ENCODE measurements around the gene GAS7. TPM values are rescaled to one million over a fixed set of nuclear protein-coding genes. Genes with fewer than 3 reads are reported as not detected.
A peak's percentile ranks its signal among the peaks of the same experiment; 100 is the strongest.

The GAS7 gene
- total RNA-seq, 1 donor from 2014 or later, result 19.5 TPM

DNA sequence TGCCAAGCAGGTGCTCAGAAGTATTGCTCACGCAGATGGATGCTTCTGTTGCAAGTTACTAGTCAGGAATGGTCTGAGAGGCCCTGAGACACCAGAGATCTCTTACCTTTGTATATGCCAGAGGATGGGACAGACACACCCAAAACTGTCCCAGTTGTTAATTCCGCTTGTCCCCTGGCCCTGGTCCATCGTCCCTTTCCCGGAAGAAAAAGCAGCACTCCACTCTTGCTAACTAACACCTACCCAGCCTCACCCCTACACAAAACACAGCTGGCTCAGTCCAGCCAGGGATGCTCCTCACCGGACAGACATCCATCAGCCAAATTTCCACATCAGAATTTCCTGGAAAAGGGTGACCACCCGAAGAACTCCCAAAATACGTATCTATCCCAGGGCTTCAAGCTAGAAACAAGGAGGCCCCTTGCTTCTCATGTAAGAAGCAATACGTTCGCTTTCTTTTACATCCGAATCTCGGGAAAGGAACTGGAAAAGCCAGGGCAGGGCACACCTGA is 2.0 kb downstream of the GAS7 start:
- H3K4me1 Mint-ChIP-seq (ENCODE audit: unreplicated experiment), result peaks cover 9% of the 10 kb centered on the region
- no peak overlapping the region for H3K27ac Mint-ChIP-seq
- H3K9me3 Mint-ChIP-seq, result peaks cover 15% of the 10 kb centered on the region
- TF ChIP-seq, protein P1, sequence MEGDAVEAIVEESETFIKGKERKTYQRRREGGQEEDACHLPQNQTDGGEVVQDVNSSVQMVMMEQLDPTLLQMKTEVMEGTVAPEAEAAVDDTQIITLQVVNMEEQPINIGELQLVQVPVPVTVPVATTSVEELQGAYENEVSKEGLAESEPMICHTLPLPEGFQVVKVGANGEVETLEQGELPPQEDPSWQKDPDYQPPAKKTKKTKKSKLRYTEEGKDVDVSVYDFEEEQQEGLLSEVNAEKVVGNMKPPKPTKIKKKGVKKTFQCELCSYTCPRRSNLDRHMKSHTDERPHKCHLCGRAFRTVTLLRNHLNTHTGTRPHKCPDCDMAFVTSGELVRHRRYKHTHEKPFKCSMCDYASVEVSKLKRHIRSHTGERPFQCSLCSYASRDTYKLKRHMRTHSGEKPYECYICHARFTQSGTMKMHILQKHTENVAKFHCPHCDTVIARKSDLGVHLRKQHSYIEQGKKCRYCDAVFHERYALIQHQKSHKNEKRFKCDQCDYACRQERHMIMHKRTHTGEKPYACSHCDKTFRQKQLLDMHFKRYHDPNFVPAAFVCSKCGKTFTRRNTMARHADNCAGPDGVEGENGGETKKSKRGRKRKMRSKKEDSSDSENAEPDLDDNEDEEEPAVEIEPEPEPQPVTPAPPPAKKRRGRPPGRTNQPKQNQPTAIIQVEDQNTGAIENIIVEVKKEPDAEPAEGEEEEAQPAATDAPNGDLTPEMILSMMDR (conservative IDR thresholded peaks at IDR 0.05), result no peak
- peaks cover 46% of the 10 kb centered on the region for H3K27me3 Mint-ChIP-seq
- DNase-seq (ENCODE audit: extremely low spot score, unreplicated experiment), result no peak
- H3K36me3 Mint-ChIP-seq, result peaks cover 11% of the 10 kb centered on the region
- peak overlapping the region; percentile 60 for H3K4me3 Mint-ChIP-seq

DNA sequence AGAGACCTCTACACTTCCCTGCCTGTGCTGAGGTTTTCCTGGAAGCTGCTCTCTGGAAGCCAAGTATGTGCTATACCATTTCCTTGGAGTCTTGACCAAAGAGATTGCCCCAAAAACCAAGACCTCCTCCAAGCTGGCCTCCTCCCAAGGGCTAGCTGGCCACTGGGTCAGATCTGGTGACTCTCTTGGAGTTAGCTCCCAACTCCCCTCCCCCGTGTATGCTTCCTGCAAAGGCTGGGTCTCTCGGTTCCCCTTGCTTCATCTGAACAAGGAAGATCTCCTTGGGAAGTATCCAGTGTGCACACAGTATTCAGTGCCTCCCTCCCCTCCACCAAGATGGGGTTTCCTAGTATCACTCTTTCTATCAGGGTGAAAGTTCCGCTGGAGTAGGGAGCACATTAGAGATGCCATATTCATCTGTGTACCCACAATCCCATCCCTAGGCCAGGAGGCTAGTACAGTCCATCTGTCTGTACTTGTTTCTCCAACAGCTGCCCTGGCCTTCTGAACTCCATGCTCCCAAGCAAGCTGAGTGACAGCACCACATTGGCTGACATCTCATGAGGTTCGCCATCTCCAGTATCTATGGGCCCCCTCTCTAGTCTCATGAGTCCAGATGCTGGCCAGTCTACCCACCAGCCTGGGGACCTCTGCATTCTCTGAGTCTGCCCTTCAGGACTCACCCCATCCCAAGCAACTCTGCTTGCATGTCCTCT is 3.2 kb downstream of the GAS7 start:
- Mint-ChIP-seq H3K27ac (no peak overlapping the region), H3K4me1 (ENCODE audit: unreplicated experiment) (peaks cover 9% of the 10 kb centered on the region), H3K9me3 (peaks cover 15% of the 10 kb centered on the region), H3K4me3 (no peak overlapping the region), H3K27me3 (peaks cover 34% of the 10 kb centered on the region), H3K36me3 (peaks cover 11% of the 10 kb centered on the region)
- no peak for DNase-seq (ENCODE audit: extremely low spot score, unreplicated experiment)
- TF ChIP-seq, protein P1 (conservative IDR thresholded peaks at IDR 0.05), result no peak

DNA sequence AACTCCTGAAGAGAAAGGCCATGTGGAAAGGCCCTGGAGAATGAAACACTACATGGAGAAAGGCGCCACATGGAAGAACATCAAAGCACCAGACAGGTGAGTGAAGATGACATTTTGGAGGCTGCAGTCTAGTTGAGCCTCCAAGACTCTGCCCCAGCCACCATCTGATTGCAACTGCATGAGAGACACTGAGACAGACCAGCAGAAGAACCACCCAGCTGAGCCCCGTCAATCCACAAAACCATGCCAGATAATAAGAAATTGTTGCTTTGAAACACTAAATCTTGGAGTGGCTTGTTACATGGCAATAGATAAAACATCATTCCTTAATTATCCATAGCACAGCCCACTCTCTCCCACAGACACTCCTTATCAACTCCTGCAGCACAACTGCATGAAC is 4.8 kb downstream of the GAS7 start:
- H3K36me3 Mint-ChIP-seq, result peaks cover 11% of the 10 kb centered on the region
- H3K27ac Mint-ChIP-seq, result no peak overlapping the region
- peaks cover 15% of the 10 kb centered on the region for H3K9me3 Mint-ChIP-seq
- DNase-seq (ENCODE audit: extremely low spot score, unreplicated experiment), result no peak
- peaks cover 5% of the 10 kb centered on the region for H3K4me1 Mint-ChIP-seq (ENCODE audit: unreplicated experiment)
- TF ChIP-seq, protein P1 (conservative IDR thresholded peaks at IDR 0.05), result no peak
- no peak overlapping the region for H3K4me3 Mint-ChIP-seq
- peaks cover 30% of the 10 kb centered on the region for H3K27me3 Mint-ChIP-seq

DNA sequence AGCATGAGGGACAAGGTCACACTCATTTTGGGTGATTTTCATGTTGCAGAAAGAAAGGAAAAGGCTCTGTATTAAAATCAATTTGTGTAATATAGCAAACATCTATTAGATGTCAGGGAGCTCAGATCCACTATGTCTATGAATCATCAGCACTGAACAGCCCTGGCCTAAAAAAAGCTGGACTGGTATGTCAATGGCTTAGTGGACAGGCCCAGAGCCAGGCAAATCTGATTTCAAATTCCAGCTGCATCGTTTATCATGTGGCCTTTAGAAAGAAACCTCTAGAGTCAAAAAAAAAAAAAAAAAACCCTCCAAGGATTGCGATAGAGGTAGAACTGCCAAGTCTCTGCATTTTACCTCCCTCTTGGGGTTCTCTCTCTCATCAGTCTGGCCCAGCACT is 5.4 kb downstream of the GAS7 start:
- H3K9me3 Mint-ChIP-seq, result peaks cover 15% of the 10 kb centered on the region
- H3K4me1 Mint-ChIP-seq (ENCODE audit: unreplicated experiment), result peaks cover 5% of the 10 kb centered on the region
- peaks cover 11% of the 10 kb centered on the region for H3K36me3 Mint-ChIP-seq
- no peak overlapping the region for H3K4me3 Mint-ChIP-seq
- H3K27ac Mint-ChIP-seq, result no peak overlapping the region
- peaks cover 30% of the 10 kb centered on the region for H3K27me3 Mint-ChIP-seq
- no peak for DNase-seq (ENCODE audit: extremely low spot score, unreplicated experiment)
- TF ChIP-seq, protein P1 (conservative IDR thresholded peaks at IDR 0.05), result no peak

DNA sequence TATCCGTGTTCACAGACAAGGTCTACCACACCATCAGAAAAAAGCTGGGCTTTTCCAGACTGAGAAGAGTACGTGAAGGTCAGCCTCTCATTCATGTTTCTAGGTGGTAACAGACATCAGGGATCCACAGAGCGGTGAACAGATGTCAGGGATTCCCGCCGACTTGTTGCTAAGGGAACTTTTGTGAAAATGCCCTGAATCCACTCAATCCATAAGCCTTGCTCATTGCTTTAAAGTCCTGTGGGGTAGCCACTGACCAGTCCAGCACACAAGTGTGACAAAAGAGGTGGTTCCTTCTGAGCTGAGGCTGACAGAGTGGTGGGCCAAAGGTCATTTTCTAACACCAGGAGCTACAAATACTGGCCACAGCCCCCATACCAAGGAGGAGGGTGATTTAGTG is 5.9 kb downstream of the GAS7 start:
- H3K4me3 Mint-ChIP-seq, result no peak overlapping the region
- TF ChIP-seq, protein P1 (conservative IDR thresholded peaks at IDR 0.05), result no peak
- peaks cover 32% of the 10 kb centered on the region for H3K27me3 Mint-ChIP-seq
- peaks cover 5% of the 10 kb centered on the region for H3K4me1 Mint-ChIP-seq (ENCODE audit: unreplicated experiment)
- H3K36me3 Mint-ChIP-seq, result peaks cover 11% of the 10 kb centered on the region
- DNase-seq (ENCODE audit: extremely low spot score, unreplicated experiment), result no peak
- H3K9me3 Mint-ChIP-seq, result peaks cover 15% of the 10 kb centered on the region
- no peak overlapping the region for H3K27ac Mint-ChIP-seq

Measured in type B pancreatic cell (in vitro differentiated cells).